PFSK-1 (cell line): ENCODE measurements around the gene CDK10.

ENCODE experiments used
- FOXP2 ChIP-seq: optimal IDR thresholded peaks from 2 replicates; pipeline ENCODE3; 2011; ENCODE audit warnings: borderline replicate concordance, control low read depth, inconsistent platforms; ENCODE audit not compliant: insufficient read depth; ENCODE audit errors: extremely low read length, extremely low read depth
- POLR2AphosphoS5 ChIP-seq: IDR thresholded peaks from 2 replicates; pipeline ENCODE4 v1.6.1; 2012; ENCODE audit warnings: low read depth, mild to moderate bottlenecking, control low read depth, low read length, moderate library complexity
- REST ChIP-seq, 2 experiments: IDR thresholded peaks; 2 replicates each; pipeline versions ENCODE4 v1.6.1 to v1.8.0; 2011 to 2012; ENCODE audit warnings: low read depth in 2 of 2, low read length in 2 of 2, control low read depth in 1 of 2, inconsistent platforms in 1 of 2, mild to moderate bottlenecking in 1 of 2, moderate library complexity in 1 of 2; ENCODE audit not compliant: insufficient read depth in 1 of 2
- SIN3A ChIP-seq: IDR thresholded peaks from 2 replicates; pipeline ENCODE4 v1.6.1; 2012; ENCODE audit warnings: mild to moderate bottlenecking, low read length, moderate library complexity, borderline replicate concordance; ENCODE audit not compliant: insufficient read depth
- TAF1 ChIP-seq: IDR thresholded peaks from 2 replicates; pipeline ENCODE4 v1.6.1; 2012; ENCODE audit warnings: low read length, control low read depth, borderline replicate concordance; ENCODE audit not compliant: insufficient read depth

CDK10 gene

DNA sequence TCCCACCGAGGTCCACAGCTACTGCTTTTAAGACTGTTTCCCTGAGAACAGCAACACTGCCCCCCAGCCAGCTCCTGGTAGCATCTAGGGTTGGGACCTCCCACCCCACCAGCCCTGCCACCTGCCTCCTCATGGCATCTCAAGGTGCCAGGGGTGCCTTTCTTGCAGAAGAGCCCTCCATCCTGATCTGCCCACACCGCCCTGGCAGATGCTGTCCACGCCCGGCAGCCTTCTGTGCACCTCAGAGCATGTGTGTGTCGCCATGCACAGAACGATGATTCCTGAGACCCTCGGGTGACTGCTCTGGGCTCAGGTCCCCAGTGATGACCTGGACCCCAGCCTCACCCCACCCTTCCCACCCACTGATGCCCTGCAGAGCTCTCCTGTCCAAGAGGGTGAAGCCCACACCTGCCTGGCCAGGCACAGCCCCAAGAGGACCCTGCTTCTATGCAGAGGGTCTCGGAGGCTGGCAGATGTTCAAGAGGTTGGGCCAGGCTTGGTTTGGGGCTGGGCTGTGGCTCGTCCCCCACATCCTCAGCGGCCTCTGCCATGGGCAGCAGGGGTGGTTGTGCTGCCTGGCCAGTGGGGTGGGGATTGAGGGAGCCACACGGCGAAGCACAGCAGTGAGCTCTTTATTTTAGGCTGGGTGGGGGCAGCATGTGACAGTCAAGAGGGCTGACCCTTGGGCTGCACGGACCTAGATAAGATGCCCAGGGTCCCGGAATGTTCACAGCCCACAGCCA lies 20.2 kb downstream of the CDK10 start:
- TF ChIP-seq SIN3A (no peak), REST (IDR thresholded peaks at IDR 0.05; ENCODE audit: insufficient read depth in 1 of 2, low read depth in 2 of 2, low read length in 2 of 2) (no peak), FOXP2 (no peak), TAF1 (no peak), POLR2AphosphoS5 (no peak)

- TF ChIP-seq FOXP2 = no peak
- no peak for TF ChIP-seq TAF1
- no peak for TF ChIP-seq SIN3A
- TF ChIP-seq REST (IDR thresholded peaks at IDR 0.05; ENCODE audit: insufficient read depth in 1 of 2, low read depth in 2 of 2, low read length in 2 of 2) = no peak
- no peak for TF ChIP-seq POLR2AphosphoS5
These were observed 21.2 kb downstream of the CDK10 start for GRCh38 chr16:89707695-89708094.

DNA sequence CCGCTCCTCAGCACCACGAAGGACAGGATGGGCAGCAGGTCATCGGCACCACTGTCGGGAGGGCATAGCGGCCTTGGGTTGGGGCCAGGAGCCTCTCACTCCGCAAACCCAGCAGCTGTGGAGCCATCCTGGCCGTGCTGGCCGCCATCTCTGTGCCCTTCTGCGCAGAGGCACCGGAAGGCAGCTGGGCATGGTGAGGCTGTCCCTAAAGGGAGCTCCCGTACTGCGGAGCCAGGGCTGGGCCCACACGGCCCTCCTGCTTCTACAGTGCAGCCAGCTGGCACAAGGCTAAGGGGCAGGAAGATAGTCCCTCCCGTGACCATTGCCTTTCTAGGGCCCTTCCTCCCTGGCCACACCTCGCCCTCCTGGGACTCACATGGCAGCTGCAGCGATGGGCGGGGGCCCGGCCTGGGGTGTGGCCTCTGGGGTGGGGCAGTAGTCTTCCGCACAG lies 22.0 kb downstream of the CDK10 start:
- no peak for TF ChIP-seq TAF1
- TF ChIP-seq REST (IDR thresholded peaks at IDR 0.05; ENCODE audit: insufficient read depth in 1 of 2, low read depth in 2 of 2, low read length in 2 of 2) = no peak
- TF ChIP-seq SIN3A = no peak
- TF ChIP-seq FOXP2 = no peak
- no peak for TF ChIP-seq POLR2AphosphoS5

DNA sequence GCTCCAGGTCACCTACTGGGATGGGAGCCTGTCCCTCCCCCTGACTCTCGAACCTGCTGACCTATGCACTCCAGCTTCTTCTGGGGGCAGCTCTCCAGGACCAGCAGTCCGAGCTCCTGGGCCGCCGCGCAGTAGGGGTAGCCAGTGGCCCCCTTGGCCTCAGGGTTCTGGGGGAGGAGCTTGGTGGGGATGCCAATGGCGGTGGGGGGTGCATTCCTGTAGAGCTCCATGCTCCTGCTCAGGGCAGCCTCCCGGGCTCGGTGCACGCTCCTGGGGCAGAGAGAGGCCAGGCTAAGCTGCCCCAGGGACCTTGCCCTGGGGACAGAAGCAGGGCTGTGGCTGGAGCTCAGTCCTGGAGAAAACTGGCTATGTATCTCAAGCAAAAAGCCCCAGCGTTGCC lies 22.7 kb downstream of the CDK10 start:
- TF ChIP-seq FOXP2 = no peak
- TF ChIP-seq REST (IDR thresholded peaks at IDR 0.05; ENCODE audit: insufficient read depth in 1 of 2, low read depth in 2 of 2, low read length in 2 of 2) = no peak
